HG03108 (cell line): ENCODE results near the gene BNIPL.

Experiments
- ATAC-seq: cut with Tn5 transposase; IDR thresholded peaks from one replicate; pipeline ENCODE4 v1.9.1; 2021; ENCODE audit warnings: moderate library complexity; ENCODE audit not compliant: unreplicated experiment

Gene BNIPL, protein sequence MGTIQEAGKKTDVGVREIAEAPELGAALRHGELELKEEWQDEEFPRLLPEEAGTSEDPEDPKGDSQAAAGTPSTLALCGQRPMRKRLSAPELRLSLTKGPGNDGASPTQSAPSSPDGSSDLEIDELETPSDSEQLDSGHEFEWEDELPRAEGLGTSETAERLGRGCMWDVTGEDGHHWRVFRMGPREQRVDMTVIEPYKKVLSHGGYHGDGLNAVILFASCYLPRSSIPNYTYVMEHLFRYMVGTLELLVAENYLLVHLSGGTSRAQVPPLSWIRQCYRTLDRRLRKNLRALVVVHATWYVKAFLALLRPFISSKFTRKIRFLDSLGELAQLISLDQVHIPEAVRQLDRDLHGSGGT

GRCh38 chr1:151036356-151036755, at the start of gene BNIPL:
TSS of gene BNIPL (plus strand) at chr1:151036586. CDS start at chr1:151036726, 140 bp downstream.
- no peak for ATAC-seq

GRCh38 chr1:150987924-150988323, 48.5 kb upstream of the BNIPL start:
- ATAC-seq, result no peak

DNA sequence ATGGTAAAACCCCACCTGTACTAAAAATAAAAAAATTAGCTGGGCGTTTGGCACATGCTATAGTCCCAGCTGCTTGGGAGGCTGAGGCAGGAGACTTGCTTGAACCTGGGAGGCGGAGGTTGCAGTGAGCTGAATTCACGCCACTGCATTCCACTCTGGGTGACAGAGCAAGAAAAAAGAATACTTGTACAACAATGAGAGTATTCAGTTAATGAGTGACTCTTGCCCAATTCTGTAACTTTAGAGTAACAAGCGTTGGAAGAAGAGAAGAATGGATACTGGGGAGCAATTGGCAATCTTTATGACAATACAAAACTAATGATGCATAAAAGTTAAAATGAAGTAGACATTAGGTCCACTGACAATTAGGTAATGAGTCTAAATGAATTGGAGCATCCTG, 43.8 kb upstream of the BNIPL start:
- no peak for ATAC-seq

DNA sequence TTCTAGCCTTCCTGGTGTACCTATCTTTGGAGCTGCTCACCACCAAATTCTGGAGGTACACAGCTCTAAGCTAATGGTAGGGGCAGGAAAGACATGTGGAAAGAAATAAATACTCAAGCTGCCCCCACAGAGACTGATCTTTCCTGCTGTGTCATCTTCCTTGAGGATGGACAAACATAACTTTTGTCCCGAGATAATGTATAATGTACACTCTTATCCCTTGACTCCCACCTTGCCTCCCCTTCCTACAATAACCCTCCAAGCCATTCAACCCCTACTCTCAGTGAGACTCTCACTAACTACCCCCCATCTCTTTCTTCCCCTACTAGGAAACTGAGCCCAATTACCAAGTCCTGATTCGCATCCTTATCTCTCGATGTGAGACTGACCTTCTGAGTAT, 42.1 kb upstream of the BNIPL start:
- no peak for ATAC-seq

- no peak for ATAC-seq
Observed at GRCh38 chr1:150995460-150995859, 40.9 kb upstream of the BNIPL start.

- ATAC-seq, result no peak
Observed at GRCh38 chr1:150995896-150996295, 40.5 kb upstream of the BNIPL start.

- ATAC-seq, result no peak
Observed at GRCh38 chr1:150997126-150997872, 39.1 kb upstream of the BNIPL start.

DNA sequence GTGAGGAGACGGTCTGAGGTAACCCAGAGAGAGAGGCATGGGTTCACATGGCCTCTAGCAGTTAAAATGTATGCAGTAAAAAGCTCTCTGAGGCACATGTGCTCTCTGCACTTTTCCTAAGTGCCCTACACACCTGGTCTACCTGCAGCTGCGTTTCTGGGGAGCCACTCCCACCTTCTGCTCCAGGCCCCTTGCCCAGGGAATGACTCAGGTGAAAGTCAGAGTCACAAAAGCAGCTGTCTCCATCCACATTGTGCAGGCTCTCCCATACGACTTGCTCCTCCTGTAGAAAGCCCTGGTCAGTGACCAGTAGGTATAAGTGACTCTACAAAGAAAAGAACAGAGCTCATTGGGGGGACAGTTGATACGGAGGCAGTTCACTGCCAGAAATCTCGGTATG, 38.4 kb upstream of the BNIPL start:
- no peak for ATAC-seq

GRCh38 chr1:150999051-150999674, 37.2 kb upstream of the BNIPL start:
- ATAC-seq, result no peak

DNA sequence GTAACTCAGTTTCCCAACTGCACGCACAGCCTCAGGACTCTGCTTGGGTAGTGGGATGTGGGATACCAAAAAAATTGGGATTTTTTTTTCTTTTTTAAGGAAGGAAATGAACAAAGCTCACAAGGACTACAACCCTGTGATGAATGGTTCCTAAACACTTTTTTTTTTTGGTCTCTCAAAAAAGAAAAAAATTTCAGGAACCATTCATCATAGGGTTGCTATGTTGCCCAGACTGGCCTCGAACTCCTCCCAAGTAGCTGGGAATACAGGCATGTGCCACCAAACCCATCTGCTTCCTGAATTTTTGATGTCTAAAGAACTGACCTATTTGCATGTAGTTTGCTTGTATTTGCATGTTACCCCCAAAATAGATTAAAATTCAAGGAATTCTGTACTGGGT, 36.5 kb upstream of the BNIPL start:
- ATAC-seq, result no peak

GRCh38 chr1:151000408-151000807, 36.0 kb upstream of the BNIPL start:
- no peak for ATAC-seq

GRCh38 chr1:151001602-151002001, 34.8 kb upstream of the BNIPL start:
- ATAC-seq, result no peak

DNA sequence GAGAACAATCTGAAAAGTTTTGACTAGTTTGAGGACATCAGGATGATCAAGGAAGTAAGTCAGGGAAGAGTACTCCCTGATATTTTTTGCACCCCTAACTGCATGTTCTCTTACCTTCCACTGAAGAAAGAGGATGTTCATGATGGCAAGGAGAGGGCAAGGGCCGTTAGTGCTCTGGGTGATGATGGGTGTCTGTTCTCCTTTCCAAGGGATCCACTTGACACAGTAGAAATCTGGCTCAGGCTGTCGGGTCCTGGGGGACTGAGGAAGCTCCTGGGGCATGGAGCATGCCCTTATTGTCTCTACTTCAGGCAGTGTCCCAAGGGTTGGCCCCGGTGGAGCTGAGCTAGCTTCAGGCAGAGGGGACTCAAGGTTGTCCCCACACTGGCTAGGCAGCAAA, 34.3 kb upstream of the BNIPL start:
- ATAC-seq, result no peak

DNA sequence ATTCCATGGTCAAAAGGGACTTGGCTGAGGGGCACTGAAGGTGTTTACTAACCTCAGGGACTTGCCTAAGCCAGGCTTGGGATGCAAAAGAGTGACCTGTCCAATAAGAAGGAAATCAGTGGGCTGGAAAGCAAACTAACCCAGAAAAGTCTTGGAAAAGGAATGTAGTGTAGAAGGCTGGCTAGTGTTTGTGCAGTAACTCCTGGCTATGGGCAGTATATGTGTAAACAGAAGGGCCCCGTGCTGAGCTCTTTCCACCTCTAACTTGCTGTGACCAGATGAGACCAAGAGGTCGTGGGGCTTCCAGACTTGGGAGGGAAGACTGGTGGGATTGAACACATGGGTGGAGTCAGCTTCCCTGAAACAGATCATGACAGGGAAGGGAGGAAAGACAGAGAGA, 33.8 kb upstream of the BNIPL start:
- no peak for ATAC-seq

DNA sequence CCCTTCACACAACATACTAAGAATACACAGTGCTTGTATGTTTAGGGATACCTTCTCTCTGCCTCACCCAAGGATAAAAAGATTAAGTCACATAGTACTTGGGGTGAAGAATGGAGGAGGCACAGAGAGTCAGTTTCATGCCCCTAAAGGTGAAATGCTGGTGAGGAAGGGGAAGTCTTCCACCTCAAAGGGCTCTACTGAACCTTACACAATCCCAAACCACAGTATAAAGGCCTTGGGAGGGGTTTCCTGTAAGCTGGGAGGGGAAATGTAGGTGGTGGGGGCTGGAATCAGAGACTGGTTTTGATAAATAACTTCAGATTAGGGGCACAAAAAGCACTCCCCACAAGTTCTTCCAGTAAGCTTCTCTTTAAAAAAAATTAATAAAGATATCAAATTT, 33.2 kb upstream of the BNIPL start:
- no peak for ATAC-seq

GRCh38 chr1:151005729-151006319, 30.6 kb upstream of the BNIPL start:
- no peak for ATAC-seq

- ATAC-seq, result peak; percentile 49
Observed at GRCh38 chr1:151006327-151007052, 29.9 kb upstream of the BNIPL start, which contains the start of gene MINDY1. TSS of gene MINDY1 (minus strand) at chr1:151006902. CDS start at chr1:151002617, 4,285 bp downstream.

GRCh38 chr1:151007853-151008243, 28.5 kb upstream of the BNIPL start:
- no peak for ATAC-seq

GRCh38 chr1:151008244-151009205, 27.9 kb upstream of the BNIPL start, which contains the start of gene PRUNE1:
TSS of gene PRUNE1 (plus strand) at chr1:151008449. CDS start at chr1:151008633, 184 bp downstream.
- ATAC-seq, result peak; percentile 73

- no peak for ATAC-seq
Observed at GRCh38 chr1:151009206-151009587, 27.2 kb upstream of the BNIPL start.
